AG09319 (cell line): Measurements from ENCODE around the gene FAM171A1.

ENCODE experiments used
- DNase-seq: peaks from one replicate; pipeline ENCODE4 v3.0.0-alpha.2; 2010; ENCODE audit warnings: low read depth; ENCODE audit errors: extremely low read depth
- TF ChIP-seq, protein P1 (sequence below): IDR thresholded peaks from 2 replicates; pipeline ENCODE4 v1.5.1; 2011; ENCODE audit warnings: low read depth, mild to moderate bottlenecking, inconsistent platforms, low read length, moderate library complexity

FAM171A1 gene

DNA sequence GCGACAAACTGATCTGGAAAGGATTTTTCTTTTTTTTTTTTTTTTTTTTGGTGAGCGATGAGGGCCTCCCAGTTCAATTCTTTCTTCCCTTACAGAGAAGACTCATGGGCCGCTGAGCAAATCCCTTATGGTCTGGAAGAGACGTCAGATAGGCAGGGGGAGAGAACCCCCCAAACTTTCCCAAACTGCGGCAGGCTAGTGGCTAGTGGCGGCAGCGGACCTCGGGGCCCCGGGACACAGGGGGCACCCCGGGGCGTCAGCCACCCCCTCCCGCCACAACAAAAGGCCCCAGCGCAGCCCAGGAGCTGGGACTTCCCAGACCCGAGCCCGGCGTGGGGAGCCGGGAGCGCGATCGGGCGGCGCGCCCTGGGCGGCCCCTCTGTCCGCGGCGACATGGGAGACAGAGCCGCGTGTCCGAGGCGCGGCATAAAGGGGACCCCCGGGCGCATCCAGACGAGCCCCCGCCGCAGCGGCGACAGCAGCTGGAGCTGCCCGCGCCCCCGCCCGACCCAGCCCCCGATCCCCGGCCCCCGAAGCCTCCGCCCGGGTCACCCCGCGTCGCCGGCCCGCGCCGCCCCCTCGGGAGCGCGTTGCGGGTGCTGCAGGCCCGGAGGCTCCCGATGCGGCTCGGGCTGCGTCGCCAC lies 755 bp downstream of the FAM171A1 start:
- no peak for DNase-seq
- TF ChIP-seq, protein P1, sequence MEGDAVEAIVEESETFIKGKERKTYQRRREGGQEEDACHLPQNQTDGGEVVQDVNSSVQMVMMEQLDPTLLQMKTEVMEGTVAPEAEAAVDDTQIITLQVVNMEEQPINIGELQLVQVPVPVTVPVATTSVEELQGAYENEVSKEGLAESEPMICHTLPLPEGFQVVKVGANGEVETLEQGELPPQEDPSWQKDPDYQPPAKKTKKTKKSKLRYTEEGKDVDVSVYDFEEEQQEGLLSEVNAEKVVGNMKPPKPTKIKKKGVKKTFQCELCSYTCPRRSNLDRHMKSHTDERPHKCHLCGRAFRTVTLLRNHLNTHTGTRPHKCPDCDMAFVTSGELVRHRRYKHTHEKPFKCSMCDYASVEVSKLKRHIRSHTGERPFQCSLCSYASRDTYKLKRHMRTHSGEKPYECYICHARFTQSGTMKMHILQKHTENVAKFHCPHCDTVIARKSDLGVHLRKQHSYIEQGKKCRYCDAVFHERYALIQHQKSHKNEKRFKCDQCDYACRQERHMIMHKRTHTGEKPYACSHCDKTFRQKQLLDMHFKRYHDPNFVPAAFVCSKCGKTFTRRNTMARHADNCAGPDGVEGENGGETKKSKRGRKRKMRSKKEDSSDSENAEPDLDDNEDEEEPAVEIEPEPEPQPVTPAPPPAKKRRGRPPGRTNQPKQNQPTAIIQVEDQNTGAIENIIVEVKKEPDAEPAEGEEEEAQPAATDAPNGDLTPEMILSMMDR: no peak

DNA sequence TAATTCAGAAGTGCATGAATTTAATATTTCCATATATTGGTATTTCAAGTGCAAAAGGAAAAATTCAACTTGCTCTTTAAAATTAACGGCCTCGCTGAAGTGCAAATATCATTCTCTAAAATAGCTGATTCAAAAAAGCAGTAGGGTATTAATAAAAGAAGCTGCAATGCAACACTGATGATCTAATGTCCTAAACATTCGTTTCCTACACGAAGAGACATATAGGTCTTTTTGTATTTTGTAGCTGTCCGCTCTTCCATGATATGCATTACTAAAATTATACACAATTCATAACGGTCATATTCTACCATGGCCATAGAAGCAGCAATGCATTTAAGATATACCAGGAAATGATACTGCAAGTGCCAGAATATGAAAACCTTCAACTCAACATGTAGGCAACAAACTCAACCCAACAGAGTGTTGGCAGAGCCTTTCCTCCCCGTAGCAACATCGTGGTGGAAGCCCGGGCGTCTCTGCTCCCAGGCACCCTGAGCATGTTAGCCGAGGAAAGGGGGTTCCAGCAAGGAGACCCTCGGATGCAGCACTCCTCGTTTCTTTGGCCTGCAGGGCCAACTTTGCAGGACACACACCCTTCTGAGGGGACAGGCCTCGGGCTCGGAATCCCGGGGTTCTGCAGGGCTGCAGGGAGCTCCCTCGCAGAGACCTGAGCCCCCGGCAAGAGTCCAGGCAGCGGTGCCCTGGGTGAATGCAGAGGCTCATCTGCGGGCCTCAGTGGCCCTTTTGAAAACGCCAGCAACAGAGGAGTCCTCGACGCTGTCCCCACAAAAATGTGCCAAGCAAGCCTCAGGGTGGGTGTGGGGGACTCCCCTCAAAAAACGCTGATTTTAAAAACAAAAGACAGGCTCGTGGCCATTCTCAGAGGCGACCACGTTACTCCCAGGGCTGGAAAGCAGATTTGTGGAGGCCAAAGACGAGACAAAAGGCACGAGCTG lies 1.6 kb downstream of the FAM171A1 start:
- no peak for DNase-seq

DNA sequence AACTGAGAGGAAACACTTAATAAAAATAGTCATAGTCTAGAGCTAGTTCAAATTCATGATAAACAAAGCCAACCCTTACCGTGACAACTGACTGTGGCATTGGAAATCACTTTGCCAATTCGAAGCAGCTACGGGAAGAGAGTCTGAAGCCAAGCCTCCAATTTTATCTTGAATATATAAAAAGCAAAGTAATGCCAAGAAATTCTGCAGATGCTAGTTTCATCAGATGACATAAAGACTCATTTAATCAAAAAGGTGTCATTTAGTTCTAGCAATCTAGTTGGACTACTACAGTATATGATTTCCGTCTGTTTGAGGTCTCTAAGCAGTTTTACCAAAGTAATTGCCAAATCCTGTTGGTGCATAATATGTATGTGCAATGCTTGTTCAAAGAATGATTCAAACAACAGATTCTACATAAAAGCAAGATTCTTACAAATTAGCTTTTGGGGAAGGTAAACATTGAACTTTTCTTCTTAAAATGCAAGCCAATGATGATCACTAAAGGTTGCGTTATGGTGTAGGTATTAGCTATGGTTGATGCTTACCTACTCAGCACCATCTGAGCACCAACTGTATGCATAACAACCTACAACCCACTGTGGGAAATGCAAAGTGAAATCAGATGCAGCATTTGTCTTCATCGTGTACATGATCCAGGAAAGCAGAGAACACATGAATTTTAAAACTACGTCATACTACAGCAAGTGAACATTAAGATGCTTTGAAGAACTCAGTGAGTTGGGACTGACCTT lies 2.8 kb downstream of the FAM171A1 start:
- no peak for DNase-seq
- TF ChIP-seq, protein P1: no peak

More for the DNA sequence above, 1.6 kb downstream of the FAM171A1 start:
- TF ChIP-seq, protein P1: no peak

DNA sequence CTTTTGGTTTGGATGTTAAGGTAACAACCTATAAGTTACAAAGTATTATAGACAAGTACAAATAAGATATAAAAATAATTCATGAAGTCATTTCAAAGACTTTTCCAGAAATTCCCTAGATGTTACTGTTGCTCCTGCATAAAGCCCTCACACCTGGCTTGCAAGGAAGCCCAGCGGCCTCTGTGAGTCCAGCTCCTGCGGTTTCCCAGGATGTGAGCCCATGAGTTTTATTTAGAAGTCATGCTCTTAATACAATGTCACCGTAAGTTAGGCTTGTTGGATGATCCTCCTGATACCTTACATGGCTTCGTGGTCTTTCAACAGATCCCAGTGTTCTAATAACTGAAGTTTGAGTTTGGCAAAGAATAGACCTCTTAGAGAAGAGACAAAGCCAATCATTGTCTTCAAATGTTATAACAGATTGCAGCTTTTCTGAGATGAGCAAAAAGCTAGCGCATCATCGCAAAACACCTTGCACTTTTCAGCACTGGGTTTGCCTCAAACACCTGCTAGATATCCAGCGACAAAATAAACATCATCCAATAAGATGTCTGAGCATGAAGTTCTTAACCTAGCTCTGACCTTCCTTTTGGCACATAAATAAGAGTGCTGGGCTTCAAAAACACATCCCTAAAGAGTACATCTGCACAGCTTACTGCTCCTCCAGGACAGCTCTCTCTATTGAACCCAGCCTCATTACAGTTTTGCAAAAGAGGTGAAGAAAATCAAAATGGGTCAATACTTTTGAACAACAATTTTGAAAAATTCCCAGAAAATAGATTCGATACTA lies 3.6 kb downstream of the FAM171A1 start:
- TF ChIP-seq, protein P1: no peak
- DNase-seq: no peak

DNA sequence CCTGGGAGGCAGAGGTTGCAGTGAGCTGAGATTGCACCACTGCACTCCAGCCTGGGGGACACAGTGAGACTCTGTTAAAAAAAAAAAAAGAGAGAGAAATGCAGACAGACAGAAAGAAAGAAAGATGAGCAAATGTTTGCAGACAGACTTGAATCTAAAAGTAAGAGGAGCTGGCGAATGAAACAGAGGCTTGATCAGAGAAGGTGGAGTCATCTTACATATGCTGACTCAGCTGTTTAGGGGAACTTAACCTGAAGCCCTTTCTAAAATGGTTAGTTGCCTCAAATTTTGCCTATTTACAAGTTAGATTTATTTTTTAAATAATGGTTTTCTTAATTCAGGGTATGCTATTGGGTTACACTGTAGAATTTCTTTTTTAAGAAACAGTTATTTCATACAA lies 5.4 kb downstream of the FAM171A1 start:
- TF ChIP-seq, protein P1: no peak
- no peak for DNase-seq

DNA sequence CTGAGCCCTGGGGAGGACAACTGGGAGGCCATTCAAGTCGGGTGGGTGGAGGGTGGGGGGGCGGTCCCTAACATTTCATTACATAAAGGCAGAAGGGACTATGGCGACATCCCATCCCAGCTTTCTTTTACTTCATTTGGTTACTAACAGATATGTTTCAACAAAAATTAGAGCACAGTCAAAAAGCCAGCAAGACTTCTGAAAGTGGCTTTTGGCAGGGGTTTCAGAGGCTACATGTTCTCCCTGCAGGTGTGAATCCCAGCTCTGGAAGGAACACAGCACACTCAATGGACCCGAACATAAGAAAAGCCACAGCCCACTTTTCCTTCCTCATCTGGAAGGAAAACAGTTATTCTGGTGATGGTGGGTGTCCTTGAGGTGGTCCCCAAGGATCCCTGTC lies 7.1 kb downstream of the FAM171A1 start:
- TF ChIP-seq, protein P1: no peak
- no peak for DNase-seq
